IMR-90 (cell line): Measurements from ENCODE around the gene LCA5L. TPM values are rescaled to one million over a fixed set of nuclear protein-coding genes. Genes with fewer than 3 reads are reported as not detected.

Experiments
- ATAC-seq: fragments of 200-7000 bp; cut with Tn5 transposase; 2 replicates; pipeline ENCODE4 v1.9.1; 2020; ENCODE audit warnings: low read depth, mild to moderate bottlenecking, moderate library complexity
- BruUV-seq: library from RNA; stranded (reverse); fragments of 400-500 nt; replicated peaks from 2 replicates; lab custom pipeline; 2021; lab: Mats Ljungman, UMichigan
- CTCF ChIA-PET: fragments of 300-600 bp; formaldehyde crosslinking; extraction: SDS; loops from one replicate; lab custom pipeline; 2021; ENCODE audit warnings: antibody characterized with exemption; lab: Yijun Ruan, JAX
- POLR2A ChIA-PET: fragments of 300-600 bp; sonication (Branson Sonifier 250); formaldehyde crosslinking; loops from one replicate; lab custom pipeline; 2022; ENCODE audit warnings: antibody characterized with exemption; ENCODE audit not compliant: unreplicated experiment; lab: Charles Lee
- DNase-seq: peaks from one replicate; pipeline ENCODE4 v3.0.0; 2013
- H2AFZ ChIP-seq: replicated peaks from 2 replicates; pipeline ENCODE3; 2013; ENCODE audit warnings: low read length, mild to moderate bottlenecking; ENCODE audit not compliant: poor library complexity
- H2AK5ac ChIP-seq: 2 replicates; pipeline ENCODE4 v1.6.1; 2013; ENCODE audit warnings: low read depth, low read length, inconsistent platforms
- H2AK9ac ChIP-seq: replicated peaks from 2 replicates; pipeline ENCODE3; 2013; ENCODE audit warnings: mild to moderate bottlenecking, low read depth, low read length, moderate library complexity; ENCODE audit not compliant: poor library complexity
- H2BK120ac ChIP-seq: 2 replicates; pipeline ENCODE4 v1.6.1; 2013; ENCODE audit warnings: low read depth, low read length, inconsistent platforms
- H2BK15ac ChIP-seq: 3 replicates; pipeline ENCODE4 v1.6.1; 2013; ENCODE audit warnings: low read depth, low read length, inconsistent platforms
- H2BK20ac ChIP-seq: 2 replicates; pipeline ENCODE4 v1.6.1; 2013; ENCODE audit warnings: low read depth, mild to moderate bottlenecking, inconsistent platforms, low read length, moderate library complexity
- H2BK5ac ChIP-seq: 2 replicates; pipeline ENCODE4 v1.6.1; 2013; ENCODE audit warnings: mild to moderate bottlenecking, low read depth, low read length, inconsistent platforms; ENCODE audit not compliant: poor library complexity, severe bottlenecking
- H3K14ac ChIP-seq: replicated peaks from 2 replicates; pipeline ENCODE4 v1.6.1; 2013; ENCODE audit warnings: low read depth, low read length, inconsistent platforms
- H3K18ac ChIP-seq: 2 replicates; pipeline ENCODE4 v1.6.1; 2013; ENCODE audit warnings: low read depth, low read length, control low read depth
- H3K23ac ChIP-seq: 2 replicates; pipeline ENCODE4 v1.6.1; 2013; ENCODE audit warnings: low read depth, low read length, inconsistent platforms
- H3K27ac ChIP-seq: 2 replicates; pipeline ENCODE4 v1.5.1; 2013; ENCODE audit warnings: mild to moderate bottlenecking, control low read depth, low read length; ENCODE audit not compliant: insufficient read depth
- H3K27me3 ChIP-seq: 2 replicates; pipeline ENCODE4 v1.6.1; 2013; ENCODE audit warnings: low read length; ENCODE audit not compliant: control insufficient read depth, insufficient read depth
- H3K36me3 ChIP-seq: 2 replicates; pipeline ENCODE4 v1.6.1; 2013; ENCODE audit warnings: low read length, mixed read lengths; ENCODE audit not compliant: control insufficient read depth, insufficient read depth
- H3K4ac ChIP-seq: 2 replicates; pipeline ENCODE4 v1.6.1; 2013; ENCODE audit warnings: low read depth, low read length, inconsistent platforms
- H3K4me1 ChIP-seq: 2 replicates; pipeline ENCODE4 v1.6.1; 2013; ENCODE audit warnings: low read length, mixed read lengths; ENCODE audit not compliant: control insufficient read depth, insufficient read depth
- H3K4me2 ChIP-seq: 2 replicates; pipeline ENCODE4 v1.6.1; 2013; ENCODE audit warnings: low read depth, mild to moderate bottlenecking, control low read depth, low read length, moderate library complexity
- H3K4me3 ChIP-seq: 2 replicates; pipeline ENCODE4 v1.5.1; 2013; ENCODE audit warnings: low read depth, mild to moderate bottlenecking, control low read depth, low read length, moderate library complexity; ENCODE audit not compliant: insufficient read depth
- H3K56ac ChIP-seq: 2 replicates; pipeline ENCODE4 v1.6.1; 2013; ENCODE audit warnings: low read length, inconsistent platforms; ENCODE audit not compliant: insufficient read depth; ENCODE audit errors: extremely low read depth
- H3K79me1 ChIP-seq, 2 experiments: 2 replicates each; pipeline ENCODE4 v1.6.1; 2013; ENCODE audit warnings: low read length in 2 of 2, inconsistent platforms in 1 of 2, low read depth in 1 of 2
- H3K9ac ChIP-seq: 2 replicates; pipeline ENCODE4 v1.6.1; 2013; ENCODE audit warnings: low read depth, low read length, control low read depth
- H3K9me1 ChIP-seq: 2 replicates; pipeline ENCODE4 v1.6.1; 2013; ENCODE audit warnings: low read length, inconsistent platforms; ENCODE audit not compliant: insufficient read depth
- H3K9me3 ChIP-seq: 2 replicates; pipeline ENCODE4 v1.6.1; 2013; ENCODE audit warnings: low read length; ENCODE audit not compliant: control insufficient read depth, insufficient read depth
- H4K20me1 ChIP-seq: 2 replicates; pipeline ENCODE4 v1.6.1; 2013; ENCODE audit warnings: low read length, inconsistent platforms; ENCODE audit not compliant: insufficient read depth
- H4K5ac ChIP-seq: 2 replicates; pipeline ENCODE4 v1.6.1; 2013; ENCODE audit warnings: mild to moderate bottlenecking, low read depth, low read length, control low read depth
- H4K8ac ChIP-seq, 2 experiments: 2 replicates each; pipeline ENCODE4 v1.6.1; 2013; ENCODE audit warnings: low read depth in 2 of 2, low read length in 2 of 2, control low read depth in 1 of 2, inconsistent platforms in 1 of 2
- H4K91ac ChIP-seq: 2 replicates; pipeline ENCODE4 v1.6.1; 2013; ENCODE audit warnings: low read depth, low read length, inconsistent platforms; ENCODE audit not compliant: insufficient read depth
- POLR2A ChIP-seq: IDR thresholded peaks from 2 replicates; pipeline ENCODE4 v1.6.1; 2012; ENCODE audit warnings: mild to moderate bottlenecking, low read depth, low read length
- WGBS, 2 experiments: methylation state at CpG; one replicate each; pipeline versions ENCODE4 v1.1.5 to v1.1.7; 2013; ENCODE audit warnings: missing lambda C conversion rate in 2 of 2; ENCODE audit not compliant: insufficient read length in 1 of 2; ENCODE audit errors: extremely low coverage in 2 of 2; 5-methylcytosine and 5-hydroxymethylcytosine counted together
- dilution Hi-C: fragments of 300-500 bp; cut with HindIII; formaldehyde crosslinking; loops from one replicate; pipeline ENCODE4 v1.14.3; 2018; ENCODE audit warnings: low sequenced_read_pairs; ENCODE audit not compliant: unreplicated experiment
- in situ Hi-C: fragments of 300-500 bp; cut with MboI; formaldehyde crosslinking; loops from 3 replicates; pipeline ENCODE4 v1.14.3; 2019; ENCODE audit warnings: low sequenced_read_pairs, inconsistent platforms, mixed read lengths
- intact Hi-C: fragments of 100-400 bp; cut with micrococcal nuclease; formaldehyde crosslinking; loops from 2 replicates; pipeline ENCODE4 v1.10.0; 2022
- polyA plus RNA-seq, 3 experiments: library from polyadenylated mRNA; depleted of rRNA; stranded (reverse); fragments of >200 nt; gene quantifications; 2 replicates each; pipeline ENCODE4 v1.2.3, GENCODE V29; 2012; ENCODE audit warnings: low replicate concordance in 1 of 3
- total RNA-seq: library from RNA; depleted of rRNA; stranded (reverse); fragments of >200 nt; gene quantifications from 2 replicates; pipeline ENCODE4 v1.2.3, GENCODE V29; 2012

LCA5L gene
- total and polyA plus RNA-seq, 2 of the 4 experiments (the other 2 are of a cell fraction), result 0.18 to 0.26 TPM

DNA sequence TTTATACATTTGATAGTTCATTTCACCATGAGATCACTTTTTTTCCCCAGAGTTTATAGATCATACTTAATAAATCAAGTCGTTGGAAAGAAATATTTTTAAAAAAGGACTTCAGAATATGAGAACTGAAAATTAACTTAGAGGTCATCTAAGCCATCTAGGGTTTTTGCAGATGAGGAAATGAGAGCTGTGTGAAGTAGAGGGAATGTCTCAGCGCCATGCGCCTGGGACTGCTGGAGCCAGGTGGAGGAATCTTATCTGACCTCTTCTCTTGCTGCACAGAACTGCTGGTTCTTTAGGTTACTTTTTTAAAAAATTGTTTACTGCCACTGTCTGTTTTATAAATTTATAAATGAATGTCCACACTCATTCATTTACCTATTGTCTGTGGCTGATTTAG lies 17.7 kb upstream of the LCA5L start:
- no peaks in the 10 kb centered on the region for H3K36me3 ChIP-seq
- H2BK120ac ChIP-seq, result no peak overlapping the region
- WGBS, 2 experiments, result no CpG with 5 or more reads among the region's 3 CpGs
- POLR2A ChIA-PET, result no interaction called here
- no peak overlapping the region for H3K27ac ChIP-seq
- H3K9ac ChIP-seq, result no peak overlapping the region
- H3K9me3 ChIP-seq, result no peaks in the 10 kb centered on the region
- H2AFZ ChIP-seq, result no peak overlapping the region
- no peak overlapping the region for H2BK15ac ChIP-seq
- H2BK20ac ChIP-seq, result no peak overlapping the region
- H4K20me1 ChIP-seq, result no peaks in the 10 kb centered on the region
- BruUV-seq, result no TSS peak
- ATAC-seq (no peak), DNase-seq (no peak)
- no peak overlapping the region for H3K4me3 ChIP-seq
- no peak overlapping the region for H3K18ac ChIP-seq
- no peak overlapping the region for H2AK5ac ChIP-seq
- no peak overlapping the region for H4K91ac ChIP-seq
- no peaks in the 10 kb centered on the region for H3K79me1 ChIP-seq
- H2AK9ac ChIP-seq, result no peak overlapping the region
- dilution Hi-C loops, result no loop called here
- H3K14ac ChIP-seq, result no peak overlapping the region
- H3K4me2 ChIP-seq, result no peak overlapping the region
- H3K4me1 ChIP-seq, result no peaks in the 10 kb centered on the region
- no peaks in the 10 kb centered on the region for H3K27me3 ChIP-seq
- H3K56ac ChIP-seq, result no peak overlapping the region
- H4K5ac ChIP-seq, result no peak overlapping the region
- no peak for TF ChIP-seq POLR2A
- H3K4ac ChIP-seq, result no peak overlapping the region
- intact Hi-C loops, result loop anchor here (5.0 kb wide), 1 partner anchor 1516 kb away; no protein-coding TSS in a partner anchor
- no peak overlapping the region for H3K23ac ChIP-seq
- no peak overlapping the region for H4K8ac ChIP-seq
- H2BK5ac ChIP-seq, result no peak overlapping the region
- in situ Hi-C loops, result no loop called here
- CTCF ChIA-PET, result no interaction called here
- no peaks in the 10 kb centered on the region for H3K9me1 ChIP-seq
